BLaER1 (cell line): Measurements from ENCODE around the gene HRG.
"Not testable (repeated sequence)": the region's sequence is repeated elsewhere in the genome, so short reads cannot be mapped to it uniquely, and the experiment has no call there.

Experiments
- H3K27ac ChIP-seq: shearing (Covaris generic); formaldehyde crosslinking; 2 replicates; pipeline ENCODE4 v1.8.1; 2022
- H3K27me3 ChIP-seq: shearing (Covaris generic); formaldehyde crosslinking; 2 replicates; pipeline ENCODE4 v1.8.1; 2022
- H3K36me3 ChIP-seq: shearing (Covaris generic); formaldehyde crosslinking; 2 replicates; pipeline ENCODE4 v1.8.1; 2022
- H3K4me1 ChIP-seq: shearing (Covaris generic); formaldehyde crosslinking; 2 replicates; pipeline ENCODE4 v1.8.1; 2022
- H3K4me2 ChIP-seq: shearing (Covaris generic); formaldehyde crosslinking; 2 replicates; pipeline ENCODE4 v1.8.1; 2022
- H3K4me3 ChIP-seq: shearing (Covaris generic); formaldehyde crosslinking; 2 replicates; pipeline ENCODE4 v1.8.1; 2022
- H3K9ac ChIP-seq: shearing (Covaris generic); formaldehyde crosslinking; 2 replicates; pipeline ENCODE4 v1.8.1; 2022
- H3K9me3 ChIP-seq: shearing (Covaris generic); formaldehyde crosslinking; 2 replicates; pipeline ENCODE4 v1.8.1; 2022
- H4K20me1 ChIP-seq: shearing (Covaris generic); formaldehyde crosslinking; 2 replicates; pipeline ENCODE4 v1.8.1; 2022
- Cebpa-rat ChIP-seq: shearing (Covaris generic); IDR thresholded peaks from 2 replicates; pipeline ENCODE4 v1.8.1; 2022

HRG gene

GRCh38 chr3:186678604-186679003 lies 12.8 kb downstream of the HRG start:
- Histone ChIP-seq H3K27ac (no peak overlapping the region), H4K20me1 (no peaks in the 10 kb centered on the region), H3K4me3 (no peak overlapping the region), H3K27me3 (no peaks in the 10 kb centered on the region), H3K4me1 (no peaks in the 10 kb centered on the region), H3K4me2 (no peak overlapping the region), H3K9ac (no peak overlapping the region), H3K36me3 (no peaks in the 10 kb centered on the region), H3K9me3 (no peaks in the 10 kb centered on the region)
- no peak for TF ChIP-seq Cebpa-rat

GRCh38 chr3:186679151-186679550 lies 13.3 kb downstream of the HRG start:
- Histone ChIP-seq H3K27me3 (no peaks in the 10 kb centered on the region), H3K9ac (no peak overlapping the region), H3K36me3 (no peaks in the 10 kb centered on the region), H3K4me2 (no peak overlapping the region), H3K9me3 (no peaks in the 10 kb centered on the region), H3K4me1 (no peaks in the 10 kb centered on the region), H3K27ac (no peak overlapping the region), H3K4me3 (no peak overlapping the region), H4K20me1 (no peaks in the 10 kb centered on the region)
- TF ChIP-seq Cebpa-rat: no peak

GRCh38 chr3:186680869-186681268 lies 15.1 kb downstream of the HRG start:
- Histone ChIP-seq H3K9me3 (peaks cover 8% of the 10 kb centered on the region; the same call in 1 of the 2 replicates), H3K4me2 (no peak overlapping the region), H4K20me1 (no peaks in the 10 kb centered on the region), H3K36me3 (no peaks in the 10 kb centered on the region), H3K27ac (no peak overlapping the region), H3K4me1 (no peaks in the 10 kb centered on the region), H3K27me3 (no peaks in the 10 kb centered on the region), H3K4me3 (no peak overlapping the region), H3K9ac (no peak overlapping the region)
- TF ChIP-seq Cebpa-rat: no peak

- no peak overlapping the region for H3K9ac ChIP-seq
Measured at GRCh38 chr3:186682812-186683211, 17.0 kb downstream of the HRG start.

GRCh38 chr3:186683979-186684378 lies 18.2 kb downstream of the HRG start:
- H3K27me3 ChIP-seq: no peaks in the 10 kb centered on the region
- H4K20me1 ChIP-seq: no peaks in the 10 kb centered on the region
- no peaks in the 10 kb centered on the region for H3K36me3 ChIP-seq
- H3K4me2 ChIP-seq: no peak overlapping the region
- H3K4me1 ChIP-seq: no peaks in the 10 kb centered on the region
- no peak overlapping the region for H3K27ac ChIP-seq
- H3K9ac ChIP-seq: no peak overlapping the region
- H3K9me3 ChIP-seq: peaks cover 13% of the 10 kb centered on the region; the same call in 1 of the 2 replicates
- no peak overlapping the region for H3K4me3 ChIP-seq
- no peak for TF ChIP-seq Cebpa-rat

More at GRCh38 chr3:186682812-186683211, 17.0 kb downstream of the HRG start:
- Histone ChIP-seq H3K27ac (no peak overlapping the region), H3K4me3 (no peak overlapping the region), H3K9me3 (peaks cover 13% of the 10 kb centered on the region; the same call in 1 of the 2 replicates), H3K27me3 (no peaks in the 10 kb centered on the region), H3K4me2 (no peak overlapping the region), H3K4me1 (no peaks in the 10 kb centered on the region), H3K36me3 (no peaks in the 10 kb centered on the region), H4K20me1 (no peaks in the 10 kb centered on the region)
- TF ChIP-seq Cebpa-rat: no peak

- not testable (repeated sequence) for H3K27me3 ChIP-seq
Measured at GRCh38 chr3:186686475-186686874, 20.7 kb downstream of the HRG start.

GRCh38 chr3:186687120-186687651 lies 21.4 kb downstream of the HRG start:
- no peaks in the 10 kb centered on the region for H4K20me1 ChIP-seq
- no peak overlapping the region for H3K27ac ChIP-seq
- H3K4me2 ChIP-seq: no peak overlapping the region
- no peak for TF ChIP-seq Cebpa-rat
- no peak overlapping the region for H3K9ac ChIP-seq
- no peaks in the 10 kb centered on the region for H3K4me1 ChIP-seq
- H3K36me3 ChIP-seq: no peaks in the 10 kb centered on the region
- H3K4me3 ChIP-seq: no peak overlapping the region
- H3K27me3 ChIP-seq: no peaks in the 10 kb centered on the region
- peaks cover 13% of the 10 kb centered on the region; the same call in 1 of the 2 replicates for H3K9me3 ChIP-seq

More at GRCh38 chr3:186686475-186686874, 20.7 kb downstream of the HRG start:
- not testable (repeated sequence) for H3K36me3 ChIP-seq, H3K4me3 ChIP-seq, H3K4me1 ChIP-seq, H4K20me1 ChIP-seq, H3K9ac ChIP-seq, H3K27ac ChIP-seq, H3K4me2 ChIP-seq
- H3K9me3 ChIP-seq: peaks cover 13% of the 10 kb centered on the region; the same call in 1 of the 2 replicates

- H3K4me2 ChIP-seq, H3K9ac ChIP-seq, H4K20me1 ChIP-seq, H3K4me1 ChIP-seq, H3K4me3 ChIP-seq, H3K36me3 ChIP-seq, H3K27ac ChIP-seq, H3K27me3 ChIP-seq: not testable (repeated sequence)
- peaks cover 10% of the 10 kb centered on the region; the same call in 1 of the 2 replicates for H3K9me3 ChIP-seq
Measured at GRCh38 chr3:186690304-186690703, 24.5 kb downstream of the HRG start.

GRCh38 chr3:186691676-186692075 lies 25.9 kb downstream of the HRG start:
- no peaks in the 10 kb centered on the region for H3K4me1 ChIP-seq
- no peaks in the 10 kb centered on the region for H4K20me1 ChIP-seq
- H3K27ac ChIP-seq: no peak overlapping the region
- no peaks in the 10 kb centered on the region for H3K27me3 ChIP-seq
- no peaks in the 10 kb centered on the region for H3K9me3 ChIP-seq
- H3K36me3 ChIP-seq: no peaks in the 10 kb centered on the region
- H3K9ac ChIP-seq: no peak overlapping the region
- TF ChIP-seq Cebpa-rat: no peak
- no peak overlapping the region for H3K4me2 ChIP-seq
- H3K4me3 ChIP-seq: no peak overlapping the region

- no peaks in the 10 kb centered on the region for H4K20me1 ChIP-seq
- TF ChIP-seq Cebpa-rat: no peak
Measured at GRCh38 chr3:186693843-186694242, 28.0 kb downstream of the HRG start.

More at GRCh38 chr3:186693843-186694242, 28.0 kb downstream of the HRG start:
- no peak overlapping the region for H3K9ac ChIP-seq
- no peaks in the 10 kb centered on the region for H3K36me3 ChIP-seq
- H3K27ac ChIP-seq: no peak overlapping the region
- no peaks in the 10 kb centered on the region for H3K4me1 ChIP-seq
- no peak overlapping the region for H3K4me3 ChIP-seq
- no peaks in the 10 kb centered on the region for H3K9me3 ChIP-seq
- H3K27me3 ChIP-seq: no peaks in the 10 kb centered on the region
- no peak overlapping the region for H3K4me2 ChIP-seq
